HG03175 (cell line): Measurements from ENCODE around the gene IFI30.
"Not testable (repeated sequence)": the region's sequence is repeated elsewhere in the genome, so short reads cannot be mapped to it uniquely, and the experiment has no call there.

ENCODE experiments used
- ATAC-seq: cut with Tn5 transposase; IDR thresholded peaks from one replicate; pipeline ENCODE4 v1.9.1; 2021; ENCODE audit warnings: mild to moderate bottlenecking, moderate library complexity; ENCODE audit not compliant: unreplicated experiment

Gene IFI30

DNA sequence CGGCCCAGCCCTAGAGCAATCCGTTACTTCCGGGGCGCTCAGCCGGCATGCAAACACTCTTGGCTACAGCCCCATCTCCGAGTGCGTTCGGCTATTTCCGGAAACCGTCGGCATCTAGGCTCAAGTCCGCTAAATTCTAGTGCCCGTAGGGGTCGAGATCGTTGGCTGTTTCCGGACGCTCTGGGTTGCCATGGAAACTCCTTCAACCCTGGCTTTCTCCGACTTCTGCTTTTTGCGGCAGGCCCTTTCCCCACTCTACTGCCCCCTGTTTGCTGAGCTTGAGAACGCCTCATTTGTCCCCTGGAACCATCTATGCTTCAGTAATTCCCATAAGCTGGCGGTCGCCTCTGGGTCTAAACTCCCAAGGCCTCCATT is 21.2 kb upstream of the IFI30 start:
- peak; percentile 72 for ATAC-seq

- peak; percentile 74 for ATAC-seq
Measured at GRCh38 chr19:18152817-18153555, 20.6 kb upstream of the IFI30 start, which contains the start of gene PIK3R2. Gene PIK3R2 (plus strand): TSS chr19:18153163. CDS start chr19:18155880, 2,717 bp downstream.

DNA sequence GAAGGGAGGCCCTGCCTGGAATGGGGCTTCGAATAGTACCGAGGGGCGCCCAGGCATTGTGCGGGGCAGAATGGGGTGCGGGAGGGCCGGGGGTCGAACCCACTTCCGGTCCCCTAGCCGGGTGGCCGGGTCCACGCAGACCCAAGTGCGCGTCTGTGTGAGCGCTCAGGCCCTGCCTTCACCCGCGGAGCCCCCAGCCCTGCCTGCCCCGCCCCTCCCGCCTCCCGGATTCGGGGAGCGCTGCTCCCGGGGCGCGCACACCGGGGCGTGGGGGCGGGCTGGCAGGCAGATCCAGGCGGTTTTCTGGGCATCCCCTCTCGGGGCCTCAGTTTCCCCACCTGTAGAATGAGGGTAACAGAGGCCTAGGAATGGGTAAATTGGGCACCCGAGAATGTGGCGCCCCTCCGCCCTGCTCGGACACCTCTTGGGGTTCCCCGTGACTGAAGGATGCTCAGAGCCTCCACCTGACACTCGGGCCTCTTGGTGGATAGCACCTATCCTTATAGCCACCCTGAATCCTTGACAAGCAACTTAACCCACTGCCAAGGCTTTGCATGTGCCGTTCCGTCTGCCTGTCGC is 20.0 kb upstream of the IFI30 start:
- ATAC-seq, result no peak

DNA sequence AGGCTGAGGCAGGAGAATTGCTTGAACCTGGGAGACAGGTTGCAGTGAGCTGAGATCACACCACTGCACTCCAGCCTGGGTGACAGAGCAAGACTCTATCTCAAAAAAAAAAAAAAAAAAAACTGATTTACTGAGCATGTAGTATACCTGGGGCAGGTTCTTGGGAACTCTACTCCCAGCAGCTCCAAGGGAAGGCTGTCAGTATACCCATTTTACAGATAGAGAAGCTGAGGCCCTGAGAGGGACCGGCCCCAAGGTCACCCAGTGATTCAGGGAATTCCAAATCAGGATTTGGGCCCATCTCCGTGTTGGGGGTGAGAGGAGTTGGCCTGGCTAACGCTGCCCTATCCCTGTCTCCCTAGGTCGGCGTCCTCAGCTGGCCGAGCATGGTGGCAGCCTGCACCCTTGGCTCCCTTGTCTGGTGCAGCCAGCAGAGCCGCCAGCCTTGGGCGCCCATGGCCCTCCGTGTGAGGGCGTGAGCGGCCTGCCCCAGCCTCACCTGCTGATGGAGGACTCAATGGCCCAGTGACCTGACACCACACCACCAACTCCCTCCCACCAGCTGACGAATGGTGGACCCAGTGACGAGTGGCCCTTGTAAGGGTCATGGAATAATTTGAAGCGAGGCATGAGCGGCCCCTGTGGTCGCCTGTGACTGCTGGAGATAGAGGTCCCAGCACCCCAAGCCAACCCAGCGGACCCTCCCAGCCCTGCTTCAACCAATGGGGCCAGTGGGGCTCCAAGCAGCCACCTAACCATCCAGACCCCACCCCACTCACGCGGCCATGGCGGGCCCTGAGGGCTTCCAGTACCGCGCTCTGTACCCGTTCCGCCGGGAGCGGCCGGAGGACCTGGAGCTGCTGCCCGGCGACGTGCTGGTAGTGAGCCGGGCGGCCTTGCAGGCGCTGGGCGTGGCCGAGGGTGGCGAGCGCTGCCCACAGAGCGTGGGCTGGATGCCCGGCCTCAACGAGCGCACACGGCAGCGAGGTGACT is 18.2 kb upstream of the IFI30 start:
- no peak for ATAC-seq

DNA sequence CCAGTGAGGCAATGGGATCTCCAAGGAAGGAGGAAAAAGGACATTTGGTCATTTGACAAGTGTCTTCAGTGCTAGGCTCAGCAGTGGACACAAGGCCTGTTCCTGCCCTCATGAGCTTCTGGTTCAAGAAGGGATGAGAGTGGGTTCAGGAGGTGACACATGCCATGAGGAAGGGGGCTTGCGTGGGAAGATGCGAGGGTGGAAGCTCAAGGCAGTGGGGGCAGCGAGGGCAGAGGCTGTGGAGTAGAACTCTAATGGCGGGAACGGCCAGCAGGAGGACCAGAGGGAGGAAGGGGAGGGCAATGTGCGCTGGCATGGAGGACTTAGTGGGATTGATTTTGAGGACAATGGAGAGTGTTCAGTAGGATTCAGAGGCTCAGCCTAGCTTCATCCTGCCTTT is 17.3 kb upstream of the IFI30 start:
- ATAC-seq, result no peak

- ATAC-seq, result no peak
Measured at GRCh38 chr19:18156841-18157464, 16.7 kb upstream of the IFI30 start.

DNA sequence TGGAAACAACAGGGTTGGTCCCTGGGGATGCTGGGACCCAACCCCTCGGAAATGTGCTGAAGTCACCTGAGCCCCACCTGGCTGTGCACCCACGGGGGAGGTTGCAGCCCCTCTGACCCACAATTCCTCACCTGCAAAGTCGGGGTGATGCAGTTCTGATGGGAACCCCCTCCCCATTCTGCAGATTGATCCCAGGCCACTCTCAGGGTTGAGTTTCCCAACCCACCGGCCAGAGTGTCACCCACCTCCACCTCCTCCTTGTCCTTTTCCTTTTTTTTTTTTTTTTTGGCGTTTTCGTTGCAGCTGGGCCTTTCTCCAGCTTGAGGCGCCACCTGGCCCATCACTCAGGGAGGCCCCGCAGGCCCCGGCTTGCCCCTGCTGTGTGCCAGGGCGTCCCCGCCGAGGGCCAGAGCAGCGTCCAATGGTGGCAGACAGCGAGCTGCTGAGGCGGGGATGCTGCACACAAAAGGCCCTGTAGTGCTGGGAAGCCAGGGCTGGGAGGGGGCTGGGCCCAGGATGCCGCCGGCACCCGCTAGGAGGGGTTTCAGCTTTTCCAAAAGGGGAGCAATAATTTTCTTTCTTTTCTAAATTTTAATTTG is 16.0 kb upstream of the IFI30 start:
- ATAC-seq, result no peak

DNA sequence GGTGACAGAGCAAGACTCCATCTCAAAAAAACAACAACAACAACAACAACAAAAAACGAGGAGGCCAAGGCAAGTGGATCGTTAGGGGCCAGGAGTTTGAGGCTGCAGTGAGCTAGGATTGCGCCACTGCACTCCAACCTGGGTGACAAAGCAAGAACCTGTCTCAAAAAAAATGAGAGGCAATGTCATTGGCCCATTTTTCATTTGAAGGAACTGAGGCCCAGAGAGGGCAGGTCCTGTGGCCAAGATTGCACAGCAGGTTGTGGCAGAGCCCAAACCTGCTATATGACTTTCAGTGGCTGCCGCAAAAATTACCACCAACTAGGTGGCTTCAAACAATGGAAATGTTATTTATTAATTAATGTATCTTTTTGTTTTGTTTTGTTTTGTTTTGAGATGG is 15.1 kb upstream of the IFI30 start:
- no peak for ATAC-seq

DNA sequence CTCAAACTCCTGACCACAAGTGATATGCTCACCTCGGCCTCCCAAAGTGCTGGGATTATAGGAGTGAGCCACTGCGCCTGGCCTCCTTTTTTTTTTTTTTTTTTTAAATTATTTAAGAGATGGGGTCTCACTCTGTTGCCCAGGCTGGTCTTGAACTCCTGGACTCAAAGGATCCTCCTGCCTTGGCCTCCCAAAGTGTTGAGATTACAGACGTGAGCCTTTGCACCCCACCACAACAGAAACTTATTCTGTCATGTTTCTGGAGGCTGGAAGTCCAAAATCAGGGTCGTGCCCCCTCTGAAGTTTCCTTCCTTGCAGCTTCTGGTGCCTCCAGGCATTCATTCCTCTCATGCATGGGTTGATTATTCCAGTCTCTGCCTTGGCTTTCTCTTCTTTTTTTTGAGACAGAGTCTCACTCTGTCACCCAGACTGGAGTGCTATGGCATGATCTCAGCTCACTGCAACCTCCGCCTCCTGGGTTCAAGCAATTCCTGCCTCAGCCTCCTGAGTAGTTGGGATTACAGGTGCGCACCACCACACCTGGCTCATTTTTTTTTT is 14.5 kb upstream of the IFI30 start:
- not testable (repeated sequence) for ATAC-seq

DNA sequence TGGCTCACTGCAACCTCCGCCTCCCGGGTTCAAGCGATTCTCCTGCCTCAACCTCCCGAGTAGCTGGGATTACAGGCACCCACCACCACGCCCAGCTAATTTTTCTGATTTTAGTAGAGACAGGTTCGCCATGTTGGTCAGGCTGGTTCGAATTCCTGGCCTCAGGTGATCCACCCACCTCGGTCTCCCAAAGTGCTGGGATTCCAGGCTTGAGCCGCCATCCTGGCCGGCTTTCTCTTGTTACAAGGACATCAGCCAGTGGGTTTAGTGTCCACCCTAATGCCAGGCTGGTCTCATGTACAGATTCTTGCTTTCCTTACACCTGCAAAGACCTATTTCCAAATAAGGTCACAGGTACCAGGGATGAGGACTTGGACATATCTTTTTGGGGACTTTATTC is 13.8 kb upstream of the IFI30 start:
- ATAC-seq, result no peak

DNA sequence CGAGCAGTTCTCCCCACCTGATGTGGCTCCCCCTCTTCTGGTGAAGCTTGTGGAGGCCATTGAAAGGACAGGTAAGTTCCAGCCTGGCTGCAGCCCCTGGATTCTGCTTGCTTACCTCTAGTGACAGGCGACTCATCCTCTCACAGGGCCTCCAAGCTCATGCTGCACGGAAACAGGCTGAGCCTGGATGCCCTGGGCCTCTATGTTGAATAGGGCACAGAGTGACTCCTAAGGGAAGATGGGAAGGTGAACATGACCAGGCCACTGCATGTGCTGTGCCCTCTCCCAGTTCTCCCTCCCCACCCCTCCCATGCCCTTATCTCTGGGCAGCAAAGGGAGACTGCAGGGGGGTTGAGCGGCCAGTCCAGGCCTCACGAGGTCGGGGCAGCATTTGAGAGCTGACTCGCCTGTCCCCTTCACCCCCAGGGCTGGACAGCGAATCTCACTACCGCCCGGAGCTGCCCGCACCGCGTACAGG is 13.1 kb upstream of the IFI30 start:
- no peak for ATAC-seq

DNA sequence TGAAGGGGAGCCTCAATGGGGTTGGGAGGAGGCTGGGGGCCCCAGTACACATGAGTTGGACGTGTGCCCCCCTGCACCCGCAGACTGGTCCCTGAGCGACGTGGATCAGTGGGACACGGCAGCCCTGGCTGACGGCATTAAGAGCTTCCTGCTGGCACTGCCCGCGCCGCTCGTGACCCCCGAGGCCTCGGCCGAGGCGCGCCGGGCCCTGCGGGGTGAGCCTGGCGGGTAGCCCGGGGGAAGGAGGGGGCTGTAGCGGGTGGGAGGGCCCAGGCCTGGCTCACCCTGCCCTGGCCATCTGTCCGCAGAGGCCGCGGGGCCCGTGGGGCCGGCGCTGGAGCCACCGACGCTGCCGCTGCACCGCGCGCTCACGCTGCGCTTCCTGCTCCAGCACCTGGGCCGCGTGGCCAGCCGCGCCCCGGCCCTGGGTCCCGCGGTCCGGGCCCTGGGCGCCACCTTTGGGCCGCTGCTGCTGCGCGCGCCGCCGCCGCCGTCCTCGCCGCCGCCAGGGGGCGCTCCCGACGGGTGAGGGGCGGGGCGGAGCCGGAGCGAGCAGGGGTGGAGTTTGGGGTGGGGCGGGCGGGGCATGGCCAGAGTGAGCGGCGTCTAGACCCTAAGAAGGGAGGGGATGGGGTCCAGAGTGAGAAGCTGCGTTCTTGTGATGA is 12.5 kb upstream of the IFI30 start:
- peak; percentile 64 for ATAC-seq

- no peak for ATAC-seq
Measured at GRCh38 chr19:18161636-18162002, 12.0 kb upstream of the IFI30 start.

GRCh38 chr19:18164072-18164471 is 9.5 kb upstream of the IFI30 start:
- no peak for ATAC-seq

DNA sequence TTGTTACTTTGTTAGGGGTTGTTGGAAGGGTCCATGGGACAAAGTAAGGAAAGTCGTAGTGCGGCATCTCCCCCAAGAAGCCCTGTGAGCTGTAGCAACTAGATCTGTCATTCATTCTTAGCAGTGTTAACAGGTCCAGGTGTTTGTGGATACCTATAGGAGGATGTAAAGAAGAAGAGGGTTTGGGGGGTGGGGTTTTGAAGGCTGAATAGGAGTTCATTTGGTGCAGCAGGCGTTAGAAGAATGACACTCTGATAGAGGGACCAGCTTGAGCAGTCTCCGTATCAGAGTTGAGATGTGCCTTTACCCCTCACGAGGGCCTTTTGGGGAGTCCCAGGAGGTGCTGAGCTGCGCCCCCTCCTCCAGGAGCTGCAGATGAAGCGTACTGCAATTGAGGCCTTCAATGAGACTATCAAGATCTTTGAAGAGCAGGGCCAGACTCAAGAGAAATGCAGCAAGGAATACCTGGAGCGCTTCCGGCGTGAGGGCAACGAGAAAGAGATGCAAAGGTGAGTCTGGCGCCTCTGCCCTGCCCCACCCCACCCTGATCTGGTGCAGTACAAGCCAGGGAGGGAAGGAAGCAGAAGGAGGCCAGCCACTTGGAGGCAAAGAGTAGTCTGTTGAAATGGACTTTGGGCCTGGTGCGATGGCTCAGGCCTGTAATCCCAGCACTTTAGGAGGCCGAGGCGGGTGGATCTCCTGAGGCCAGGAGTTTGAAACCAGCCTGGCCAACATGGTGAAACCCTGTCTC is 7.6 kb upstream of the IFI30 start:
- ATAC-seq, result no peak

- no peak for ATAC-seq
Measured at GRCh38 chr19:18167011-18167410, 6.6 kb upstream of the IFI30 start.

DNA sequence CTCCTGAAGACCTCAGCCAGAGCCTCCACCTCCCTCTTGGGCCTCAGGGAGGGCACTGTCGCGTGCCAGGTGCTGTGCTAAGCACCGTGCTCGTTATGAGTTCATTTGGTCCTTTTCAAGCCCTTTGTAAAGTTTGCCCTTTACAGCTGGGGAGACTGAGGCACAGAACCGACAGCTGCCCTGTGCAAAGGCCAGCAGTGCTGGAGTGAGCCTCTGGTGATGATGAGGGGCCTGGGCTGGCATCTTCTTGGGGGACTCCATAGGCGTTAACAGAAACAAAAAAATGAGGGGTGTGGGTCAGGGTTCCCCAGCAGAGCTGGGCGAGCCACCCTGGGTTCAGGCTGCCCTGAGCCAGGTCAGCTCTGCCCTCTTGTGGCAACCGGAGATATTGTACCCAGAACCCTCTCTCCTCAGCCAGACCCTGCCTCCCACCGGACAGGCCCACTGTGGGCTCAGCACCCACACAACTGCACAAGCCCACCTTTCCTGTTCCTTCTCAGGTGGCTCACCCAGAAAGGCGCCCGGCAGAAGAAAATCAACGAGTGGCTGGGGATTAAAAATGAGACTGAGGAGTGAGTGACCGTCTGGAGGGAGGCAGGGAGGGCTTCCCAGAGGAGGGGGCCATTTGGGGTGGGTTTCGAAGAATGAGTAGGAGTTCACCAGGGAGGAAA is 5.5 kb upstream of the IFI30 start:
- no peak for ATAC-seq

DNA sequence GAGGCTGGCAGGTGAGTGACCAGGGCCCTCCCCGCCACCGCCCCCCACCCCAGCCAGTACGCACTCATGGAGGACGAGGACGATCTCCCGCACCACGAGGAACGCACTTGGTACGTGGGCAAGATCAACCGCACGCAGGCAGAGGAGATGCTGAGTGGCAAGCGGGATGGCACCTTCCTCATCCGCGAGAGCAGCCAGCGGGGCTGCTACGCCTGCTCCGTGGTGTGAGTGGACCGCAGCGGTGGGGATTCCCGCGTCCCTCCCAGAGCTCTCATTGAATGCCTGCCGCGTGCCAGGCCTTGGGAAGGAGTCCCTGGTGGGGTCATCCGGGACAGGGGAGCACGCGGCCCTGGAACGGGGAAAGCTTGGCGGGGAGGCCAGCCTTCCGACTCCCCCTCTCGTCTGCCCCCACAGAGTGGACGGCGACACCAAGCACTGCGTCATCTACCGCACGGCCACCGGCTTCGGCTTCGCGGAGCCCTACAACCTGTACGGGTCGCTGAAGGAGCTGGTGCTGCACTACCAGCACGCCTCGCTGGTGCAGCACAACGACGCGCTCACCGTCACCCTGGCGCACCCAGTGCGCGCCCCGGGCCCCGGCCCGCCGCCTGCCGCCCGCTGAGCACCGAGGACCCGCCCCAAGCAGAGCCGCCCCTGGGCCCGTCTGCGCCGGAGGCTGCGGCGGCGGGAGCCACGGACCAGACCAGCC is 4.8 kb upstream of the IFI30 start:
- no peak for ATAC-seq
